GM23338 (cell line): ENCODE data around the gene LRRC4.

Experiments used
- CREB1 ChIP-seq: fragments of 250-450 bp; sonication (Bioruptor Pico); IDR thresholded peaks from 2 replicates; pipeline ENCODE4 v1.5.0; 2020; ENCODE audit warnings: low read depth, mild to moderate bottlenecking, moderate library complexity
- CTCF ChIP-seq, 2 experiments: fragments of 200-600 bp in 1 of 2; sonication (generic) in 1 of 2; conservative IDR thresholded peaks; 2 replicates each; pipeline versions ENCODE4 v1.5.1 to v1.6.1; 2016 to 2017; ENCODE audit warnings: antibody characterized with exemption in 2 of 2, low read depth in 2 of 2, mild to moderate bottlenecking in 2 of 2, moderate library complexity in 1 of 2
- ETS1 ChIP-seq: IDR thresholded peaks from 2 replicates; pipeline ENCODE4 v1.6.1; 2016; ENCODE audit warnings: antibody characterized with exemption
- EZH2 ChIP-seq: fragments of 200-600 bp; sonication (generic); IDR thresholded peaks from one replicate; pipeline ENCODE4 v1.8.0; 2017; ENCODE audit warnings: antibody characterized with exemption, mild to moderate bottlenecking, low read depth; ENCODE audit not compliant: unreplicated experiment
- EZH2phosphoT487 ChIP-seq: fragments of 200-600 bp; sonication (generic); IDR thresholded peaks from one replicate; pipeline ENCODE4 v1.8.1; 2018; ENCODE audit warnings: antibody characterized with exemption; ENCODE audit not compliant: unreplicated experiment
- NANOG ChIP-seq: IDR thresholded peaks from 2 replicates; pipeline ENCODE4 v1.6.1; 2016; ENCODE audit warnings: antibody characterized with exemption, borderline replicate concordance
- POLR2AphosphoS5 ChIP-seq: IDR thresholded peaks from 2 replicates; pipeline ENCODE4 v1.6.1; 2016; ENCODE audit warnings: antibody characterized with exemption, low read depth
- REST ChIP-seq: IDR thresholded peaks from one replicate; pipeline ENCODE4 v1.6.1; 2018; ENCODE audit warnings: antibody characterized with exemption; ENCODE audit not compliant: unreplicated experiment
- STAT1 ChIP-seq: IDR thresholded peaks from one replicate; pipeline ENCODE4 v1.6.1; 2016; ENCODE audit warnings: antibody characterized with exemption; ENCODE audit not compliant: unreplicated experiment
- ZNF114 ChIP-seq: fragments of 250-450 bp; sonication (Bioruptor Pico); IDR thresholded peaks from 2 replicates; pipeline ENCODE4 v1.5.0; 2020; ENCODE audit warnings: mild to moderate bottlenecking, moderate library complexity

- TF ChIP-seq EZH2phosphoT487 = no peak
- no peak for TF ChIP-seq EZH2
- TF ChIP-seq CTCF (conservative IDR thresholded peaks at IDR 0.05; ENCODE audit: low read depth in 2 of 2) = peak; percentile 62 to 82
- TF ChIP-seq CREB1 (CRISPR knock-in tag) = no peak
- no peak for TF ChIP-seq REST
- TF ChIP-seq POLR2AphosphoS5 = no peak
- no peak for TF ChIP-seq ETS1
- no peak for TF ChIP-seq NANOG
- no peak for TF ChIP-seq ZNF114 (CRISPR knock-in tag)
- no peak for TF ChIP-seq STAT1
Observed at GRCh38 chr7:128035712-128036111, 4.5 kb upstream of the LRRC4 start.
